HG03354 (cell line): ENCODE results near the gene OLFM2.
"Not testable (repeated sequence)": the region's sequence is repeated elsewhere in the genome, so short reads cannot be mapped to it uniquely, and the experiment has no call there.

Experiments used
- ATAC-seq: cut with Tn5 transposase; IDR thresholded peaks from one replicate; pipeline ENCODE4 v1.9.1; 2021; ENCODE audit warnings: mild to moderate bottlenecking; ENCODE audit not compliant: unreplicated experiment, poor library complexity, severe bottlenecking

The OLFM2 gene

DNA sequence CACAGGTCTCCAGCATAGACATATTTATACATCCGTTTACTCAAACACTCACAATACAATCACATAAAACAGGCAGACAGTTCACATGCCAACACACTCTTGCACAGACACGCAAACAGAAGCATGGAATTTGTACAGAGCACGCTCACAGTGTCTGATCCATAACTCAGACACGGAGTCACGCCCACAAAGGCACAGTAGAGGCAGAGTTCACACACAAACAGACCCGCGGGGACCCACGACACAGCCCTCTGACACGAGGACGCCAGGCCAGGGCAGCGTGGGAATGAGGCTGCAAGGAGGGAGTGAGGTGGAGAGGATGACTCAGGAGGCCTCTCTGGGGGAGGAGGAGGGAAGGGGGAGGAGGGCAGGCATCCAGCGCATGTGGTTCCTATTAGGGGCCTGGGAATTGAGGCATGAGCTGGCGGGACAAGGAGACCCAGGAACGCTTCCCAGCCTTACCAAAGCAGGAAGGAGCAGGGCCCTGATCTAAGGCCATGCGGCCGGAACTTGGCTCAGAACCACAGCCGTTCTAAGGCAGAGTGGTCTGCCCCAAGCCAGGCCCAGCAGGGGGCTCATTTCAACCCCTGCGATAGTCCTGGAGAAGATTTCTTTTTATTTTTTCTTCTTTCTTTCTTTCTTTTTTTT is 9.1 kb upstream of the OLFM2 start:
- ATAC-seq, result no peak

DNA sequence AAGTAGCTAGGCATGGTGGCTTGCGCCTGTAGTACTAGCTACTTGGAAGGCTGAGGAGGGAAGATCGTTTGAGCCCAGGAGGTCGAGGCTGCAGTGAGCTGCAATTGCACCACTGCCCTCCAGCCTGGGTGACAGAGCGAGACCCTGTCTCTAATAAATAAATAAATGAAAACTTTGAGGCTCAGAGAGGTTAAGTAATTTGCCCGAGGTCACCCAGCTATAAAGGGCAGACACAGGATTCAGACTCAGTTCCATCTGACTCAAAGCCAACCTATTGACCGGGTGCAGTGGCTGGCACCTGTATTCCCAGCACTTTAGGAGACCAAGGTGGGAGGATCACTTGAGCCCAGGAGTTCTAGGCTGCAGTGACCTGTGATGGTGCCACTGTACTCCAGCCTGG is 7.4 kb upstream of the OLFM2 start:
- ATAC-seq, result no peak

DNA sequence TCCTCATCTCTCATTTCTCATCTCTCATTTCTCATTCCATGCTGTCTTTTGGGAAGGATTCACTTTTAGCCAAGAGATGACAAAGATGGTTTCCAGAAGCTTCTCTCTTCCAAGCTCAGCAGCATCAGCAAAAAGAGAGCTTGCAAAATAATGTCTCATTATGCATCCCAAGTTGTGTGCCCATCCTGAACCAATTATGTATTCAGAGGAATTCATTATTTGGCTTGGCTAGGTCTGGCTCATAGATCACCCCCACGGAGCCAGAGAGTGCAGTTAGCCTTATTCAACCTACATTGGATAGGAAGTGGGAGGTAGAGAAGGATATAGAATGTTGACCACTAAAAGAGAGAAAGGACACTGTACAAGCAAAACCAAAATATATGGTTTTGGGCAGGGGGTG is 5.4 kb upstream of the OLFM2 start:
- ATAC-seq, result no peak

DNA sequence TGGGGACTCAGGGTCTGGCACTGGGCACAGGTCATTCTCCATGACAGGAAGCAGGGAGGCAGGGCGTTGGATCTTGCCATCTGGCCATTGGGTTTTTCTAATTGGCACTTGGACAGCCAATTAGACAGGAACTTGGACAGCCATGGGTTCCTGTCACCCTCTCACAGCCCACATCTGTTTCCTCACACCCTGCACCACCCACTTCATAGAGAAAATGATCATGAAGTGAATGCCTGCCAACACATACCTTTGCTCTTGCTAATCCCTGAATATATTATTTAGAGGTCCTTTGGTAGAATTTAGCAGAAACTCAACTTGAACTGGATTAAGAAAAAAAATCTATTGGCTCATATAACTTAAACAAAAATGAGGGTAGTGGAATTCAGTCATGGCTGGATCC is 4.9 kb upstream of the OLFM2 start:
- ATAC-seq, result no peak

DNA sequence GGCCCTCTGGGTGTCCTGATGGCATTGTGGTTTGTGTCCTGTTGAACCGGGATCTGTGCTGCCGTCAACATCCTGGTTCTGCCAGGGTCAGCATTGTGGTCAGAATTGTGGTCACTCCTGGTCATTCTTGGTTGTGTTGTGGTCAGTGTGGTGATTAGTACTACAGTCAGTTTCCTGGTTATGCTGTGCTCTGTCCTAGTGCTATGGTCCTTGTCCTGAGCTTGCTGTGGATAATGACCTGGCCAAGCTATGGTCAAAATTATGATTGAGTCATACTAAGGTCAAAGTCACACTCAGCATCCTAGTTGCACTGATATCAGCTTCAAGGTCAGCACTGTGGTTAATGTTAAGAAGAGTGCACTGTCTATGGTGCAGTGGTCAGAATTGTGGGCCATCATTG is 4.5 kb upstream of the OLFM2 start:
- no peak for ATAC-seq

DNA sequence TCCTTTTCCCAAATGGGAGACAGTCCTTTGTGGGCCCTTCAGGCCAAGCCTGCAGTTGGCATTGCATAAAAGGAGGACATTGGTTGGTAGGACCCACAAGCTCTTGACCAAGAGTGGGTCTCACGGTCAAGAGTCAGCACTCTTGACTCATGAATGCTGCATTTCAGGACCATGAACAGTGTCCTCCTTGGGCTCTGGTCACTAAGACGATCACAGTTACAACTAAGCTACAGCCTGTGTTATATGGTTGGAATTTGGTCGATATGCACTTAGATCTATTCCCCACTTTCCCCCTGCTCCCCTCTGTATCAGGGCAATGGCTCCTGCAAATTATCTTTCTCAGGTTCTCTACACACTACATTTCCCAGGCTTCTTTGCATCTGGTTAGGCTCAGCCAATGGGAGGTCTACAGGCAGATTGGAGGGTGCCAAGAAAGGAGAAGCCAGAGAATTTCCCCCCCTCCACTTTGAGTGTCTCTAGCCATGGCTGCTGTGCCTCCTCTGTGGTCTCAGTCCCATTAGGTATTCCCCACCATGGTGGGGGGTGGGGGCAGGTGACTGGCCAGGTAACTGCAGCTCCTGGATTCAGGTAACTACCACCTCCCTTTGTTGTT is 3.1 kb upstream of the OLFM2 start:
- ATAC-seq, result no peak

DNA sequence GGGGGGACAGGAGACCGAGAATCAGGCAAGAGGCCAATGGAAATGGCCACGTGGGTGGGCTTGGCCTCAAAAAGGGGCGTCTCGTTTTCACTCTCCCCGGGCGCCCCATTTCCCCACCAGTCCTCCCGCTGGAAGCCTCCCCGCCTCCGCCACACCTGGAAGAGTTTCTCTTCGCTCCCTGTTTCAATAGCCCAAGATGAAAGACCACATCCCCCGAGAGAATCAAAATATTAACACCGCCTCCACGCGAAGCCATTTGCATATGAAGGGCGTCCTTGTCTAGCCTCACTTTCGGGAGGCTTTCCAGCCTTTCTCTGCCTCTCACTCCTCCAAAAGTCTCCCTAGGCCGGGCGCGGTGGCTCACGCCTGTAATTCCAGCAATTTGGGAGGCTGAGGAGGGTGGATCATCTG is 691 bp upstream of the OLFM2 start:
- no peak for ATAC-seq

DNA sequence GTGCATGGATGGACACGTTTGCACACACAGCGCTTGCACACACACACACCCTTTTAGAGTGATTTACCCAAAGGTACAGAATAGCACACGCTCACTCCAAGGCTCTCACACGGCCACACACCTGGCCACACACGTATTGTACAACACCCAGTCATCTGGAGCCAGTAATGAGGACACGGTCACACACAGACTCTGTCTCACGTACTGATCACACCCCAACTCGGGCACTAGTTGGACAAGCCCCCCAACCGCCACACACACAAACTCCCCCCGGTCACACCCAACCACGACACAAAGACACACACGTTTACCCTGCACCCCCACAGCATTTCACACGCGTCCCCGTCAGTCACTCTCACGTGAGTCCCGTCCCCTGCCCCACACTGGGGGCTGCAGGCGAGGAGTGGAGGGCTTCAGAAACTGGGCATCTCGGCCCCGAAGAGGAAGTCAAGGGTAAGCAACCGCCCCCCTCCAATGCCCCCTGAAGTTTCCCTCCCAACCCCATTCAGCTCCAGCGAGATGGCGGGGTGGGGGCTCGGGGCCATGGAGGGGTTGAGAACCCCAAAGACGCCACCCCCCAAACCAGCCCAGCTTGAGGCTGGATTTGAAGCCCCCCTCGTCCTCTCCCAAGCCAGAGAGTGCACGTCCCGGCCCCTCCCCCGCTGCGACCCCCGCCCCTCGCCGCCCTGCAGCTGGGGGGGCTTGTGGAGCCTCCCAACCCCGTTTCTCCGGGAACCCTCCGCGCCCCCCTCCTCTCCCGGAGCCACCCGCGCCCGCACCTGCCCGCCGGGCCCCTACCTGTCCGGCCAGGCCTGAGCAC is 599 bp downstream of the OLFM2 start:
- ATAC-seq, result no peak

DNA sequence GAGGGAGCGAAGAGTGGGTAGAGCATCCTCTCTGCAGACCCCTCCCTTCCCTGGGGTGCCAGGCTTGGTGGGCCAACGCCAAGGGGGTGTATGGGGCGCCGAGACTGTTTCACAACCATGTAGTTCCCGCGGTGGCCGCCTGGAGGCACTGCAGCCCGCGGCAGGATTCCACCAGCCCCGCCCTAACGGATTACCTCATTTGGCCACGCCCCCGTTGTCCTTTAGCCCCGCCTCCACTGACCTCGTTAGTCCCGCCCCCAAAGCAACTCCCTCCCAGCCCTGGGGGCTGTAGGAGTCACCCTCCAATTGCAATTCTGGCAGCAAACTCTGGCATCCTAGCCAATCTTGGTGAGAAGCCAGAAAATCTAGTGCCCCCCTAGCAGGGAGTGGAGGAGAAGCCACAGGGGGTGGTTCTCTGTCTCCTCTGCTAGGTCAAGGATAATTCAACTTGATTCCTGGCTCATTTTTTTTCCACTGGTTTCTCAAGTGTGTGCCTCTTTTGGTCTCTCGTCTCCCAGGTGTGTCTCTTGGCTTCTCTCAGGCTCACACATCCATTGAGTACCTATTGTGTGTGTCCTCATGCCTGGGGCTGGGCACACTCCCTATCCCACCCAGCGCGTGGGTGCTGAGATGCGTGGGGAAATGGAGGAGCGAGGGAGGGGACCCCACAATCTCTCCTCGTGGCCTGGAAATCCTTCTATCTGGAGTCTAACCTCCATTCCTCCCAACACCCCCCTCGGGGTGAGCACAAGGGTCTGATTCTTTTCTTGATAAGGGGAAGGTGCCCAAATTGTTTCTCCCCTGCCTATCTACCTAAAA is 2.0 kb downstream of the OLFM2 start:
- ATAC-seq, result peak; percentile 58

DNA sequence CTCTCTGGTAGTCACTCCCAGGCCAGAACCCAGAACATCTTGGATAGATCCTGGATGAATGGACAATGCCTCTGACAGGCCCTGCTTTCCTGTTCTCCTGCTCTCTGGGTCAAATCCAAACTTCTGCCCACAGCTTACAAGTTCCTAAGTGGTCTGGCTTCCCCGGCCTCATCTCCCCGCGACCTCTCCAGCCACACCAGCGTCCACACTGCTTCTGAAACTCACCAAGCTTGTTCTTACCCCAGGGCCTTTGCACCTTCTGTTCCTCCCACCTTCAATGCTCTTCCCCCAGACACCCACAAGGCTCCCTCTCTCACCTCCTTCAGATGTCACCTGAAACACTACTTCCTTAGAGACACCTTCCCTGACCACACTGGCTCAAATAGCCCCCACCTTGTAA is 3.5 kb downstream of the OLFM2 start:
- ATAC-seq, result no peak

DNA sequence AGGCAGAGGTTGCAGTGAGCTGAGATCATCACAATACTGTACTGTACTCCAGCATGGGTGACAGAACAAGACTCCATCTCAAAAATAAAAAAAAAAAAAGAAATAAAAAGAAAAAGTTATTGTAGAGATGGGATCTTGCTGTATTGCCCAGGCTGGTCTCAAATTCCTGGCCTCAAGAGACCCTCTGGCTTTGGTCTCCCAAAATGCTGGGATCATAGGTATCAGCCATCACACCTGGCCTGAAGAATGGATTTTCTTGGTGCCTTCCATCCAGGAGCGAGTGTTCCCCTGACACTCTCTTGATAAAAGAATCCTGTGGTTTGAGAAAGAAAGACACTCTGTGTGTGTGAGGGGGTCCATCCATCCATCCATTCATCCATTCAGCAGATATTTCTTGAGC is 4.7 kb downstream of the OLFM2 start:
- ATAC-seq, result no peak

DNA sequence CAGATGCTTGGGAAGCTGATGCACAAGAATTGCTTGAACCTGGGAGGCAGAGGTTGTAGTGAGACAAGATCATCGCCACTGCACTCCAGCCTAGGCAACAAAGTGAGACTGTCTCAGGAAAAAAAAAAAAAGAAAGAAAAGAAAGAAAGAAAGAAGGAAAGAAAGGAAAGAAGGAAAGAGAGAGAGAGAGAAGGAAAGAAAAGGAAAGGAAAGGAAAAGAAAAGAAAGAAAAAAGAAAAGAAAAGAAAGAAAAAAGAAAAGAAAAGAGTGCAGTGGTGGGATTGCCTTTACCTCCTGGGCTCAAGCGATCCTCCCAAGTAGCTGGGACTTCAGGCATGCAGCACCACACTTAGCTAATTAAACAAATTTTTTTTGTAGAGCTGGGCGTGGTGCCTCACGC is 12.9 kb downstream of the OLFM2 start:
- no peak for ATAC-seq

DNA sequence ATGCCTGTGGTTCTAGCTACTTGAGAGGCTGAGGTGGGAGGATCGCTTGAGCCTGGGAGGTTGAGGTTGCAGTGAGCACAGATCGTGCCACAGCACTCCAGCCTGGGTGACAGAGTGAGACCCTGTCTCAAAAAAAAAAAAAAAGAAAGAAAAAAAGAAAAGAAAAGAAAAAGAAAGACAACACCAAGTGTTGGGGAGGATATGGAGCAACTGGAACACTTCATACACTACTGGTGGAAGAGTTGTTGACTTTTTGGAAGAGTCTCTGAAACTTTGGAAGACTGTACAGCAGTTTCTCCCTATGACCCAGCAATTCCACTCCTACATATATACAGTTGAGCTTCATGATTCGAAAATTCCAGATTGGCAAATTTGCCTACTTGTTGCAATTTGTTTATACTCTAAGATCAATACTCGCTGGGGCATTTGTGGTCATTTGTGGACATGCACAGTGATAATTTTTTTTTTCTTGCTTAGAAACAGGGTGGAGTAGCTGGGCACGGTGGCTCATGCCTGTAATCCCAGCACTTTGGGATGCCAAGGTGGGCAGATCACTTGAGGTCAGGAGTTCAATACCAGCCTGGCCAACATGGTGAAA is 13.4 kb downstream of the OLFM2 start:
- not testable (repeated sequence) for ATAC-seq

DNA sequence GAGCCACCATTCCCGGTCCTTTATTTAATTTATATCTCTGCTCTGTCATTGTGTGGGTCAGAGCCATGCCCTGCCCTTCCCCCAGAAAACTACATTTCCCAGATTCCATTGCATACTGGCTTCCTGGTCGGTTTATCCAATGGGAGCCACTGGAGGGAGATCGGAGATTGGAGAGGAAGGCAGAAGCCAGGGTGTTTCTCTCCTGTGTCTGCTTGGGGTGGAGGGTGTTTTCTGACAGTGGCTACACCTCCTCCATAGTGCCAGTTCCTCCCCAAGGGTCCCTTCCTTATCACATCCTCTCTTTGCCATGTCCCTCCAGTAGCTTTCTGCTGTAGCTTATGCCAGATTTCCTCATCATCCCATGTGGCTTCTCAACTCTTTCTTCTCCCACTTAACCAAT is 19.0 kb downstream of the OLFM2 start:
- no peak for ATAC-seq

DNA sequence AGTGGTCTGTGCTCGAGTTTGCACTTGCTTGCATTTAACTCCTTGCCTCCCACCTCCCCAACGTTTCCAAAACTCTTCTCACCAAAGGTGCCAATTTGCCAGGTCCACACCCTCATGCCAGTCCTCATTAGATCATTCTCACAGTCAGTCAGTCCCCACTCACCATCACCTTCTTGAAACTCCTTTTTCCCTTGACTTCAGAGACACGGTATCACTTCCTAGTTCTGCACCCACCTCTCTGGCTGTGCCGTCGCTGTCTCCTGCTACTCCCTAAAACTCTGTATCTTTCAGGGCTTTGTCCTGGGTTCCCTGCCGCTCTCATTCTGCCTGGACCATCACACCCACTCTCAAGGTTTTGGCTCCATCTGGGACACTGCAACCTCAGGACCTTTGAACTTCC is 19.6 kb downstream of the OLFM2 start:
- no peak for ATAC-seq

DNA sequence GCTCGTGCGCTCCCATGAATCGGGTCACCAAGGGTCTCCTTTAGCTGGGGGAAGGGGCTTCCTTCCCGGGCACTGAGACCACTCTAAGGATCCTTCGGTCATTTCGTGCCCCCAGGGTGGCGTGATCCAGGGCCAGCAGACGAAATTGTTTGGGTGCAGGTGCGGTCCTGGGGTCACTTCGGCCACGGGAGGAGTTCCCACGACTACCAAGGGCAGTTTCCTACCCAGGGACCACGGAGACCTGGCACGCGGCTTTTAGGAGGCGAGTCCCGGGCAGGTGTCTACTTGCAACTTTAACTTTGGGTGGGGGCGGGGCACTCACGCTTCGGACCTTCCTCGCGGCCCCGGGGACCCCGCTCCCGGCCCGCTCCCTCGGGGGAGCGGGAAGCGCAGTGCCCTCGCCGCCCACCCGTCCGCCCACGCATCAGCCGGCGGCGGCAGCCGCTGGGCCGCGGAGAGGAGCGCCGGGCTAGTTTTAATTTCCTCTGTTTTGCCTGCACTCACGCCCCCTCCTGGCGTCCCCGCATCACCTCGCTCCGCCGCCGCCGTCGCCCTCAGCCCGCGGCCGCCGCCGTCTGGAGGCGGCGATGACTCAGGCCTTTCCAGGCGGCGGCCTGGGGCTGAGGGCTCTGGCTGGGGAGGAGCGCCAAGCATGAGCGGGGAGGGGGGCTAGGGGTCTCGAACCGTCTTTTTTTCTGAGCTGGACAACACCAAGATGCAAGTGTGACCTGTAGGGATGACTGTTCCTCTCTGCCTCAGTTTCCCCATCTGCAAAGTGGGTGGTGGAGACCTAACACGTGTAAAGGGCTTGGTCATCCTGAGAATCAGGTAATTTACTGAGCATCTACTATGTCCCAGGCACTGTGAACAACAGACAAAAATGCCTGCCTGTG is 21.8 kb downstream of the OLFM2 start:
- ATAC-seq, result no peak

DNA sequence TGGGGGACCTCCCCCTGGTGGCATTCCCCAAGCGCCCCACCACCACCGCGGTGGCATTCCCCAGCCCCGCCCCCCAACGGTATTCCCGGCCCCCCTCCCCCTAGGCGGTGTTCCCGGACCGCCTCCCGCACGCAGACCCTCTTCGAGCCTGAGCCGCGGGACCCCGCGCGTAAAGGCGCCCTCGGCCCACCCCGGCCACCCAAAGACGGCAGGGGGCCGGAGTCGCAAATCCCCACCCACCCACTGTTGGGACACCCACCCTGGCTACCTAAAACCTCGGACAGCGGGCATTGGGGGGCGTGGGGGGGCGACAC is 22.4 kb downstream of the OLFM2 start:
- no peak for ATAC-seq

DNA sequence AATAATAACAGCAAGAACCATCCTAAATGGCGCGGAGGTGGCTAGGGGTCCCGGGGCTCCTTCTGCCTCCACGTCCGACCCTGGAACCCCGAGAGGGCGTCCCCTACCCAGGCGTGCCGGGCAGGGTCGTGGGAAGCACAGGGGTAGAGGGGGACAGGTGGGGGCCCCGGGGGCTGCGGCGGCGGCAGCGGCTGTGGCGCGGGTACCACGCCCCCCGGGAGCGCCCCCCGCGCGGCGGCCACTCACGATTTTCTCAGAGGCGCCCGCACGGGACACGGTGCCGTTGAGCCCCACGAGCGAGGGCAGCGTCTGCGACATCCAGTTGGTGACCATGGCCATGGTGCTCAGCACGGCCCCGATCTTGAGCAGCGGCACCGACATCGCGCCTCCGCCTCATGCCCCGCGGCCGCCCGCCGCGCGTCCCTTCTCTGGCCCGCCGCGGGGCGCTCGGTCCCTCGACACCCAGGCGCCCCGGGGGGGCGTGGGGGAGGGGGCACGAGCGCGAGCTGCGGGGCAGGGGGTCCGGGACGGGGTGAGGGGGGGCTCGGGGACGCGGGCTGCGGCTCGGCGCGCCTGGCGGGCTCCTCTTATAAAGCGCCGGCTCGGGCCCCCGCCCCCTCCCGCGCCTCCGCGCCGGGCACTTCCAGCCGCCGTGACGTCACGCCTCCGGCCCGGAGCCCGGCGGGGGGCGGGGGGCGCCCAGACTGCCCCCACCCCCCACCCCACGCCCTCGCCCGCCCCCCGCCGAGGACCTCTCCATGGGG is 22.9 kb downstream of the OLFM2 start:
- ATAC-seq, result no peak
